Vagina (tissue), 2 donors: ENCODE results near the gene MOBP.

Experiments
- POLR2A ChIP-seq, 2 donors: fragments of 450-650 bp; IDR thresholded peaks; one replicate each; pipeline ENCODE4 v1.6.1; 2017; ENCODE audit warnings: antibody characterized with exemption in 2 of 2, mild to moderate bottlenecking in 2 of 2, moderate library complexity in 2 of 2
- POLR2AphosphoS5 ChIP-seq, 2 donors: sonication (generic); formaldehyde crosslinking; IDR thresholded peaks; one replicate each; pipeline ENCODE4 v1.9.0; 2017; ENCODE audit warnings: antibody characterized with exemption in 2 of 2, mild to moderate bottlenecking in 2 of 2, low read depth in 1 of 2; ENCODE audit not compliant: insufficient read depth in 1 of 2
- TF ChIP-seq, protein P1 (sequence below), 3 experiments: fragments of 450-650 bp in 2 of 3; fragments of 200-600 bp in 1 of 3; sonication (generic) in 1 of 3; IDR thresholded peaks; one replicate each; pipeline ENCODE4 v1.5.1; 2017 to 2019; ENCODE audit warnings: antibody characterized with exemption in 3 of 3, mild to moderate bottlenecking in 2 of 3, moderate library complexity in 2 of 3

DNA sequence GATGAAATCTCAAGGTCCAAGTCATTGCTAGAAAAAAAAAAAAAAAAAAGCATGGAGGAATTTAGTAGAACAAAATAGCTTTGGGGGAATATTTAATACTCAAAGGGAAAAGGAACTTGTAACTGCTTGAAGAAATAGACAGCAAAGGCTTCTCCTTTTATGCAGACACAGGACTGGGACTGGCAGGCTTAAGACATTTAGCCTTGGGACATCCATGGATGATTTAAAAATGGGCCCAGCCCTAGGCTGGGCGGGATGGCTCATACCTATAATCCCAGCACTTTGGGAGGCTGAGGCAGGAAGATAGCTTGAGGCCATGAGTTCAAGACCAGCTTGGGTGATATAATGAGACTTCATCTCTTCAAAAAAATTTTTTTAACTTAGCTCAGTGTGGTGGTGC lies 41.2 kb upstream of the MOBP start:
- TF ChIP-seq, protein P1, sequence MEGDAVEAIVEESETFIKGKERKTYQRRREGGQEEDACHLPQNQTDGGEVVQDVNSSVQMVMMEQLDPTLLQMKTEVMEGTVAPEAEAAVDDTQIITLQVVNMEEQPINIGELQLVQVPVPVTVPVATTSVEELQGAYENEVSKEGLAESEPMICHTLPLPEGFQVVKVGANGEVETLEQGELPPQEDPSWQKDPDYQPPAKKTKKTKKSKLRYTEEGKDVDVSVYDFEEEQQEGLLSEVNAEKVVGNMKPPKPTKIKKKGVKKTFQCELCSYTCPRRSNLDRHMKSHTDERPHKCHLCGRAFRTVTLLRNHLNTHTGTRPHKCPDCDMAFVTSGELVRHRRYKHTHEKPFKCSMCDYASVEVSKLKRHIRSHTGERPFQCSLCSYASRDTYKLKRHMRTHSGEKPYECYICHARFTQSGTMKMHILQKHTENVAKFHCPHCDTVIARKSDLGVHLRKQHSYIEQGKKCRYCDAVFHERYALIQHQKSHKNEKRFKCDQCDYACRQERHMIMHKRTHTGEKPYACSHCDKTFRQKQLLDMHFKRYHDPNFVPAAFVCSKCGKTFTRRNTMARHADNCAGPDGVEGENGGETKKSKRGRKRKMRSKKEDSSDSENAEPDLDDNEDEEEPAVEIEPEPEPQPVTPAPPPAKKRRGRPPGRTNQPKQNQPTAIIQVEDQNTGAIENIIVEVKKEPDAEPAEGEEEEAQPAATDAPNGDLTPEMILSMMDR (IDR thresholded peaks at IDR 0.05): no peak
- no peak for TF ChIP-seq POLR2AphosphoS5 (IDR thresholded peaks at IDR 0.05; ENCODE audit: insufficient read depth in 1 of 2, low read depth in 1 of 2)
- no peak for TF ChIP-seq POLR2A (IDR thresholded peaks at IDR 0.05)
